Muscle layer of colon (tissue), 2 donors: ENCODE data around the gene SPATA3.

ENCODE experiments used
- H3K27ac ChIP-seq: one replicate; pipeline ENCODE4 v1.7.0; 2013; ENCODE audit warnings: low read depth, mild to moderate bottlenecking, low read length, moderate library complexity
- H3K27me3 ChIP-seq, 2 donors: one replicate each; pipeline ENCODE4 v1.7.0; 2013; ENCODE audit warnings: low read length in 2 of 2, mild to moderate bottlenecking in 2 of 2; ENCODE audit not compliant: insufficient read depth in 2 of 2, control insufficient read depth in 1 of 2
- H3K36me3 ChIP-seq: one replicate; pipeline ENCODE4 v1.7.0; 2013; ENCODE audit warnings: mild to moderate bottlenecking, low read length; ENCODE audit not compliant: insufficient read depth
- H3K4me1 ChIP-seq: one replicate; pipeline ENCODE4 v1.7.0; 2013; ENCODE audit warnings: mild to moderate bottlenecking, low read length; ENCODE audit not compliant: insufficient read depth
- H3K4me3 ChIP-seq, 2 donors: one replicate each; pipeline ENCODE4 v1.7.0; 2013; ENCODE audit warnings: low read length in 2 of 2, low read depth in 1 of 2, mild to moderate bottlenecking in 1 of 2, moderate library complexity in 1 of 2
- H3K9ac ChIP-seq: one replicate; pipeline ENCODE4 v1.7.0; 2013; ENCODE audit warnings: low read length
- H3K9me3 ChIP-seq: one replicate; pipeline ENCODE4 v1.7.0; 2013; ENCODE audit warnings: mild to moderate bottlenecking, low read length
- donor health status: abdominal sarcoma.
- donor health status: Adenocarcinoma of cecum.

SPATA3 gene

GRCh38 chr2:230969659-230970015 lies 26.3 kb upstream of the SPATA3 start:
- H3K27me3 ChIP-seq: peaks cover 0 to under 1% of the 10 kb centered on the region in 2 donors
- H3K36me3 ChIP-seq: no peaks in the 10 kb centered on the region
- no peaks in the 10 kb centered on the region for H3K9me3 ChIP-seq
- H3K27ac ChIP-seq: no peak overlapping the region
- H3K9ac ChIP-seq: no peak overlapping the region
- no peaks in the 10 kb centered on the region for H3K4me1 ChIP-seq
- no peak overlapping the region for H3K4me3 ChIP-seq

DNA sequence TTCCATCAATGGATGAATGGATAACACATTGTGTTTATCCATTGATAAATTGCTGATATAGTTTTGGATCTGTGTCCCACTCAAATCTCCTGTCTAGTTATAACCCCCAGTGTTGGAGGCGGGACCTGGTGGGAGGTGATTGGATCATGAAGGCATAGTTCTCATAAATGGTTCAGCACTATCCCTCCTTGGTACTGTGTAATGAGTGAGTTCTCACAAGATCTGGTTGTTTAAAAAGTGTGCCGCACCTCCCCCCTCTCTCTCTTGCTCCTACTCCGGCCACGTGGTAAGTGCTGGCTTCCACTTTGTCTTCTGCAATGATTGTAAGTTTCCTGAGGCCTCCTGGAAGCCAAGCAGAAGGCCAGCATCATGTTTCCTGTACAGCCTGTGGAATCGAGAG lies 23.9 kb upstream of the SPATA3 start:
- no peak overlapping the region for H3K9ac ChIP-seq
- no peaks in the 10 kb centered on the region for H3K9me3 ChIP-seq
- no peak overlapping the region for H3K27ac ChIP-seq
- H3K4me1 ChIP-seq: no peaks in the 10 kb centered on the region
- no peak overlapping the region for H3K4me3 ChIP-seq
- no peaks in the 10 kb centered on the region for H3K27me3 ChIP-seq
- H3K36me3 ChIP-seq: no peaks in the 10 kb centered on the region

DNA sequence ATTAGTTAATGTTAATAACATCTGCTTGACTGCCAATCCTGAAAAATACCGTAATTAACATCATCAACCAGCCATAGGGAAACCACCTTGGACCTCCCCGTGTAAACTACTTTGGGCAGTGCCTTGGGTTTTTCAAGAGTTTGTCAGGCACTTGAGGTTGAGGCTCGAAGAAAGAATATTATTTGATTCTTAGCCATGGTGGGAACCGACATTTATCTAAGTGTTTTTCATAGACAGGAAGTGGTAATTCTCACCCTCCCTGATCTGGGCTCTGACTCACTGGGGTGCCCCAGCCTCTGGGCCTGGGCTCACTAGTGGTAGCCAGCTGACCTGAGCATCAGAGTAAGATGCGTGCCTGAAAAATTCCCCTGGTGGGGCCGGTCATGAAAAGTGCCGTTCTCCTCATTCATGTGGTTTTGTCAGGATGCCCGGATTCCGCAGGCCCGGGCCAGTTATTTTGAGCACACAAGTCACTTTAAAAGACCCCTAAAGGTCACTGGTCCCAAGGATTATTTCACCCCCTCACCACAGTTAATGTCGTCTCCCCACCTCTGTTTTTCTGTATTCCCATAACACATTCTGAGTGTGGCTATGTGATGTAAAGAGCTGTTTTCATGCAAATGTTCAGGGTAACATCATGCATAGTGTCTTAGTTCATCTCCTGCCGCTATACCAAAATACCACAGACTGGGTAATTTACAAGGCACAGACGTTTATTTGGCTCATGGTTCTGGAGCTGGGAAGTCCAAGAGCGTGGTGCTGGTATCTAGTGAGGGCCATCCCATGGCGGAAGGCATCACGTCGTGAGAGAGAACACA lies 21.6 kb upstream of the SPATA3 start:
- Histone ChIP-seq H3K27ac (no peak overlapping the region), H3K36me3 (no peaks in the 10 kb centered on the region), H3K4me3 (no peak overlapping the region), H3K27me3 (no peaks in the 10 kb centered on the region), H3K9ac (no peak overlapping the region), H3K9me3 (no peaks in the 10 kb centered on the region), H3K4me1 (no peaks in the 10 kb centered on the region)

DNA sequence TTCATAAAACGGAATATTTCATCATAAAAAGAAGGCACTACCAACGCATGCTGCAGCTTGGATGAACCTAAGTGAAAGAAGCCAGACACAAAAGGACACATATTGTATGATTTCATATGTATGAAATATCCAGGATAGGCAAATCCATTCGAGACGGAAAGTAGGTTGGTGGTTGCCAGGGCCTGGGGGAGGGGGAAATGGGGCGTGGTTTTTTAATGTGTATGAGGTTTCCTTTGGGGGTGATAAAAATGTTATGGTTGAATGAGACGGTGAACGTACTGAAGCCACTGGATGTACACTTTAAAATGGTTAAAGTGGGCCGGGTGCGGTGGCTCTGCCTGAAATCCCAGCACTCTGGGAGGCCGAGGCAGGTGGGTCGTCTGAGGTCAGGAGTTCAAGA lies 20.0 kb upstream of the SPATA3 start:
- Histone ChIP-seq H3K4me1 (no peaks in the 10 kb centered on the region), H3K27ac (no peak overlapping the region), H3K27me3 (no peaks in the 10 kb centered on the region), H3K9ac (no peak overlapping the region), H3K36me3 (no peaks in the 10 kb centered on the region), H3K9me3 (no peaks in the 10 kb centered on the region), H3K4me3 (no peak overlapping the region)

DNA sequence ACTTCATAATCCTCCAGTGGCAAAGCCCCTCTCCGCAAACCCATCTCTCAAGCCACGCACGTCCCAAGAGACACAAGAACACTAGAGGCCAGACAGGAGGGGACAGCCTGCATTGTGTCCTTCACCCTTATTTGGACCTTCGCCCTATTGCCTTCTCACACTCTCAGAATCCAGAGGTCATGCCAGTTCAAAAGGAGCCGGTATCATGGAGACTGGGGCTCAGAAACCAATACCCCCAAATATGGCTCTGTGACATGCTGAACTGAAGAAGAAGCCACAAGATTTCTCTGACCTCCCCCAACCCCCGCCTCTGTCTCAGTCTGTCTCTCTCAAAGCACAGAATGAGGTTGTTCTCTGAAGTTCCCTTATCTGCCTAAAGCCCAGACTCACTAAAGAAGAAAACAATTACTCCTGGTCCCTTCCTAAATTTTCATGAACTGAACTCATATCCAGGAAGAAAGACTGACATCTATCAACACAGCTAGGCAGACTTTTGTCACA lies 19.2 kb upstream of the SPATA3 start:
- H3K9ac ChIP-seq: no peak overlapping the region
- H3K27me3 ChIP-seq: no peaks in the 10 kb centered on the region
- no peaks in the 10 kb centered on the region for H3K36me3 ChIP-seq
- H3K4me3 ChIP-seq: no peak overlapping the region
- H3K9me3 ChIP-seq: no peaks in the 10 kb centered on the region
- no peak overlapping the region for H3K27ac ChIP-seq
- no peaks in the 10 kb centered on the region for H3K4me1 ChIP-seq

GRCh38 chr2:230980468-230980867 lies 15.5 kb upstream of the SPATA3 start:
- H3K9me3 ChIP-seq: no peaks in the 10 kb centered on the region
- no peaks in the 10 kb centered on the region for H3K27me3 ChIP-seq
- H3K4me1 ChIP-seq: no peaks in the 10 kb centered on the region
- H3K4me3 ChIP-seq: no peak overlapping the region
- H3K9ac ChIP-seq: no peak overlapping the region
- H3K36me3 ChIP-seq: no peaks in the 10 kb centered on the region
- H3K27ac ChIP-seq: no peak overlapping the region

- Histone ChIP-seq H3K4me3 (no peak overlapping the region), H3K4me1 (peaks cover under 1% of the 10 kb centered on the region), H3K36me3 (no peaks in the 10 kb centered on the region), H3K9ac (no peak overlapping the region), H3K27ac (no peak overlapping the region), H3K9me3 (no peaks in the 10 kb centered on the region), H3K27me3 (peaks cover 0 to 6% of the 10 kb centered on the region in 2 donors)
Measured at GRCh38 chr2:230981704-230982103, 14.2 kb upstream of the SPATA3 start.

GRCh38 chr2:230982126-230982525 lies 13.8 kb upstream of the SPATA3 start:
- Histone ChIP-seq H3K9ac (no peak overlapping the region), H3K27ac (no peak overlapping the region), H3K9me3 (no peaks in the 10 kb centered on the region), H3K4me3 (no peak overlapping the region), H3K36me3 (no peaks in the 10 kb centered on the region), H3K27me3 (peaks cover 0 to 9% of the 10 kb centered on the region in 2 donors), H3K4me1 (peaks cover 4% of the 10 kb centered on the region)

DNA sequence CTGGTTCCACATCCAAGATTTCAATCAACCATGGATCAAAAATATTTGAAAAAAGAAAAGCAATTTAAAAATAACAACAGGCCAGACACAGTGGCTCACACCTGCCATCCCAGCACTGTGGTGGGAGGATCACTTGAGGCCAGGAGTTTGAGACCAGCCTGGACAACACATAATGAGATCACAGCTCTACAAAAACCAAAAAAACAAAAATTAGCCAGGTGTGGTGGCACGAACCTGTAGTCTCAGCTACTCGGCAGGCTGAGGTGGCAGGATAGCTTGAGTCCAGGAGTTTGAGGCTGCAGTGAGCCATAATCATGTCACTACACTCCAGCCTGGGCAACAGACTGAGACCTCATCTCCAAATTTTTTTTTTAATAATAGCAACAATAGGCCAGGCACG lies 13.4 kb upstream of the SPATA3 start:
- Histone ChIP-seq H3K9ac (no peak overlapping the region), H3K27me3 (peaks cover 0 to 9% of the 10 kb centered on the region in 2 donors), H3K9me3 (no peaks in the 10 kb centered on the region), H3K4me1 (peaks cover 4% of the 10 kb centered on the region), H3K36me3 (no peaks in the 10 kb centered on the region), H3K4me3 (no peak overlapping the region), H3K27ac (no peak overlapping the region)

GRCh38 chr2:230983566-230983965 lies 12.4 kb upstream of the SPATA3 start:
- peaks cover 0 to 9% of the 10 kb centered on the region in 2 donors for H3K27me3 ChIP-seq
- H3K9me3 ChIP-seq: no peaks in the 10 kb centered on the region
- no peak overlapping the region for H3K27ac ChIP-seq
- no peak overlapping the region for H3K4me3 ChIP-seq
- no peaks in the 10 kb centered on the region for H3K36me3 ChIP-seq
- no peak overlapping the region for H3K9ac ChIP-seq
- peaks cover 4% of the 10 kb centered on the region for H3K4me1 ChIP-seq

DNA sequence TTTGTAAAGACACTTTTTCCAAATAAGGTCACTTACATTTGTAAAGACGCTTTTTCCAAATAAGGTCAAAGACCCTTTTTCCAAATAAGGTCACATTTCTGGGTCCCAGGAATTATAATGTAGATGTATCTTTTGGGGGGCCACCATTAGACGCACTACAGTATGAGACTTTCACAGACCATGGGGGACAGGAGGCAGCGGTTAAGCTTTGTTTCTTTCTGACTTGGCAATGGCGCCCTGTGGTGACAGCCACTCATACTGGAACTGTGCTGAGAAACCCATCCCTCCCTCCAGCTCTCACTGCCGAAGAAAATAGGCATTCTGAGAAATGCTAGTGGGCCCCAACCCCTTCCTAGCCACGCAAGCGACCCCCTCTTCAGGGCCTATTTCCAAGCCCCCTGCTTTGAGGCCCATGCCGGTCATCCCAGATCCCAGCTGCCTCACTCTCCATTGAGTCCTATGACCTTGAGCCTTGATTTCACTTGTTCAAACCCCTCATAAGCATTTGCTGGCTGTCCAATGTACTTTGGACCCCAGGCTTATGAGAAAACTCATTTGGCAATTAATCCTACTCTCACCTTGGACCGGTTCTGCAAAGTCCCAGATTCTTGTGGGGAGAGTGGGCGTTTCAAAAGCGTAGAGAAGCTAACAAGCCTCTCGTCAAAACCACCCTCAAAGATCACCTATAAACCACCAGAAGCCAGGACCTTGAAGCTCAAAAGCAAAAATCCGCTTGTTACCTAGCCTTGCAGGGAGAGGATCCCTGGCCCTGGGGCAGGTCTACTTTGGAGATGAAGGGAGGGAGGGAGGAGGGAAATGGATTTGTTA lies 11.3 kb upstream of the SPATA3 start:
- no peak overlapping the region for H3K27ac ChIP-seq
- H3K9me3 ChIP-seq: no peaks in the 10 kb centered on the region

More for the DNA sequence above, 11.3 kb upstream of the SPATA3 start:
- H3K9ac ChIP-seq: no peak overlapping the region
- H3K4me3 ChIP-seq: no peak overlapping the region
- peaks cover 4% of the 10 kb centered on the region for H3K4me1 ChIP-seq
- H3K27me3 ChIP-seq: peaks cover 0 to 9% of the 10 kb centered on the region in 2 donors
- H3K36me3 ChIP-seq: no peaks in the 10 kb centered on the region
